SK-N-SH treated with all-trans-retinoic acid at 6 μM for 48 hours (cell line): Measurements from ENCODE around the gene SLC37A2.

Experiments
- ARNTL ChIP-seq: fragments of 450-650 bp; formaldehyde crosslinking; IDR thresholded peaks from 2 replicates; pipeline ENCODE4 v1.5.0; 2020; ENCODE audit warnings: low read depth, mild to moderate bottlenecking, moderate library complexity, borderline replicate concordance
- CREB5 ChIP-seq: fragments of 250-450 bp; sonication (Bioruptor Pico); IDR thresholded peaks from 2 replicates; pipeline ENCODE4 v1.5.1; 2020; ENCODE audit warnings: low read depth, mild to moderate bottlenecking, moderate library complexity
- CSRNP3 ChIP-seq: fragments of 250-450 bp; sonication (Bioruptor Pico); IDR thresholded peaks from 2 replicates; pipeline ENCODE4 v1.5.1; 2021; ENCODE audit warnings: mild to moderate bottlenecking, moderate library complexity
- ESRRG ChIP-seq: fragments of 250-450 bp; sonication (Bioruptor Pico); IDR thresholded peaks from 2 replicates; pipeline ENCODE4 v1.6.1; 2021; ENCODE audit warnings: mild to moderate bottlenecking
- ISL1 ChIP-seq: fragments of 250-450 bp; sonication (Bioruptor Pico); IDR thresholded peaks from 2 replicates; pipeline ENCODE4 v2.1.2; 2022; ENCODE audit warnings: mild to moderate bottlenecking, moderate library complexity
- PATZ1 ChIP-seq: fragments of 250-450 bp; sonication (Bioruptor Pico); IDR thresholded peaks from 2 replicates; pipeline ENCODE4 v1.8.0; 2020; ENCODE audit warnings: mild to moderate bottlenecking, moderate library complexity, borderline replicate concordance
- TSHZ2 ChIP-seq: fragments of 250-450 bp; sonication (Bioruptor Pico); IDR thresholded peaks from 2 replicates; pipeline ENCODE4 v1.5.0; 2020; ENCODE audit warnings: mild to moderate bottlenecking, moderate library complexity
- ZC3H10 ChIP-seq: fragments of 250-450 bp; sonication (Bioruptor Pico); IDR thresholded peaks from 2 replicates; pipeline ENCODE4 v1.5.1; 2021; ENCODE audit warnings: mild to moderate bottlenecking, moderate library complexity
- ZFP3 ChIP-seq: fragments of 250-450 bp; sonication (Bioruptor Pico); IDR thresholded peaks from 2 replicates; pipeline ENCODE4 v1.5.0; 2020; ENCODE audit warnings: mild to moderate bottlenecking, moderate library complexity
- ZFP30 ChIP-seq: fragments of 450-650 bp; formaldehyde crosslinking; IDR thresholded peaks from 2 replicates; pipeline ENCODE4 v1.5.0; 2022; ENCODE audit warnings: mild to moderate bottlenecking, moderate library complexity
- ZNF565 ChIP-seq: fragments of 450-650 bp; formaldehyde crosslinking; conservative IDR thresholded peaks from 2 replicates; pipeline ENCODE4 v1.5.0; 2020; ENCODE audit warnings: low read depth, mild to moderate bottlenecking, moderate library complexity

- TF ChIP-seq ZFP3 (CRISPR knock-in tag) (no peak), TSHZ2 (CRISPR knock-in tag) (no peak), ARNTL (CRISPR knock-in tag) (no peak), PATZ1 (CRISPR knock-in tag) (no peak), ESRRG (no peak), ZNF565 (CRISPR knock-in tag) (no peak), ISL1 (CRISPR knock-in tag) (no peak), ZC3H10 (CRISPR knock-in tag) (no peak), CREB5 (CRISPR knock-in tag) (no peak), CSRNP3 (no peak), ZFP30 (CRISPR knock-in tag) (no peak)
These were observed 11.1 kb upstream of the SLC37A2 start for GRCh38 chr11:125052047-125052446.
